Astrocyte (in vitro differentiated cells and primary cell): ENCODE results near the gene CYP27A1.

Experiments used
- CTCF ChIP-seq: IDR thresholded peaks from 2 replicates; pipeline ENCODE4 v1.5.1; 2011; ENCODE audit warnings: low read depth, mild to moderate bottlenecking, inconsistent platforms, low read length, moderate library complexity; ENCODE audit not compliant: insufficient read depth
- EZH2 ChIP-seq: IDR thresholded peaks from 2 replicates; pipeline ENCODE4 v1.6.1; 2012; ENCODE audit warnings: mild to moderate bottlenecking, low read length, inconsistent platforms; ENCODE audit not compliant: insufficient read depth

GRCh38 chr2:218804817-218805216, 22.9 kb downstream of the CYP27A1 start:
- TF ChIP-seq CTCF (no peak), EZH2 (no peak)
